Germinal center (tissue), 1 donor: Measurements from ENCODE around the gene KCNQ1OT1.

Experiments used
- DNase-seq: peaks from one replicate; pipeline ENCODE4 v3.0.0; 2012; ENCODE audit warnings: mixed read lengths, low spot score

Gene KCNQ1OT1

DNA sequence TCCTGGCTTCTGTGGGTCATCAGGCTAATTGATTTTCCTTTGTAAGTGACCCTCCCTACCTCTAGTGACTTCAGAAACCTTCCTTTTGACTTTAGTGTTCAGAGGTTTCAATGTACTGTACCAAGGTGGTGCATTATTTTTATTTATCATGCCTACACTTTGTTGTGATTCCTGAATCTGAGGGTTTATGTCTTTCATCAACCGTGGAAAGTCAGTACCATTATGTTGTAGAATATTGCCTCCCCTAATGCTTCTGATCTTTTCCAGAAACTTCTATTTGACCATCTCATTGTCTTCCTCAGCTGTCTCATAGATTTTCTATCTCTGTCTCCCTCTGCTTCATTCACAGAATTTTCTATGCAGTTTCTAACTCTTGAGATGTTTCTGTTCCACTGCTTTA, 105.5 kb downstream of the KCNQ1OT1 start:
- DNase-seq, result no peak

DNA sequence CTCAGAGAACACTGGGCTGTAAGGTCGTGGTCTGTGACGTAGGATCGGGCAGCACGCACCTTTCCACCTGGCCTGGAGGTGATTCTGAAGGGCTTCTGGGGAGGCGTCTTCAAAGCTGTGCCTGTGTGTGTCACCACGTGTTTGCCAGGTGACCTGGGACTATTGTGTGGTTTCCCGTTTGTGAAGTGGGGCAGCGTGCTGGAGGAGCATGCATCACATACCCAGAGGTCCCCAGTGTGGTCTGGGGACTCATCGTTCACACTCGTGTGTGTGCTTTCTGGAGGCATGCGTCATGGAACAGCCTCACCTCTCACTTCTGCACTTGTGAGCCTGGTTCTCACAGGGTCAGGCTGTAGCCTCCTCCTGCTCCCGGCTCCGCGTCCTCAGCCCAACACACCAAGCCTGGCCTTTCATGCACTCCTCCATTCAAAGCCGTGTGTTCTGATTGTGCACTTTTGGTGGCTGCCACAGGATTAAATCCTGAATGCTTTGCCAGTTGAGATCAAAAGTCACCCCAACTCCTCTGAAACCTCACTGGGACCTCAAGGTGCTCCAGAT, 106.3 kb downstream of the KCNQ1OT1 start:
- DNase-seq, result no peak

DNA sequence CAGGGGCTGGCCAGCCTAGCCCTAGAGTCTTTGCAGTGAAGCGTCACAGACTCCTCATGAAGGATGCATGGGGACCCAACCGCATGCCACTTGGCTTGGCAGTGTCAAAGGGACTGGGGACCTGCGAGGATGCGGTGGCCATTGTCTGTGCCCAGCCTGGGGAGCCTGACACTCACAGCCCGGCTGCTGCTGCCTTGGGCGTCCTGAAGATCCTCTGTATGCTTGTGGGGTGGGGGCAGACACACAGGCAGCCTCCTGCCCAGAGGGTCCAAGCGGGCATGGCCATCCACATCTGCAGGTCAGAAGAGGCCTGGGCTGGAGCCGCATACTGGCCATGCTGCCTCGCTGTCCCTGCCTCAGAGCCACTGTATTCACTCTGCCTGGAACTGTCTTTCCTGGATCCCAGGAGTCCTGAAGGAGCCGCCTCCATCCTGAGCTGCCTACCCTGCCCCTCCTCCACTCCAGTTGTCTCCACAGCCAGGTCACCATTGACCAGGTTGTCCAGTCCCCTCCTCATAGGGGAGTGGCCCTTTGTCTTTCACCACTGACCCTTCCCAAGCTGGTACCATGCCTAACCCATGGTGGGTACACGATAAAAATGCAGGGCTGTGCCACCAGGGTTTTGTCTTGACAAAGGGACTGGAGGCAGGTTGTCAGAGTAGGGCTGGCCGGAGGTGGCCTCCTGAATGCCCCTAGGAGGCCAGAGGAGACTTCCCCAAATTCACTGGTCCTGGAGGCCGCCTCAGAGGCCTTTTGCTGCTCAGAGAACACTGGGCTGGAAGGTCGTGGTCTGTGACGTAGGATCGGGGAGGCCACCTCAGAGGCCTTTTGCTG, 107.0 kb downstream of the KCNQ1OT1 start:
- DNase-seq, result no peak

DNA sequence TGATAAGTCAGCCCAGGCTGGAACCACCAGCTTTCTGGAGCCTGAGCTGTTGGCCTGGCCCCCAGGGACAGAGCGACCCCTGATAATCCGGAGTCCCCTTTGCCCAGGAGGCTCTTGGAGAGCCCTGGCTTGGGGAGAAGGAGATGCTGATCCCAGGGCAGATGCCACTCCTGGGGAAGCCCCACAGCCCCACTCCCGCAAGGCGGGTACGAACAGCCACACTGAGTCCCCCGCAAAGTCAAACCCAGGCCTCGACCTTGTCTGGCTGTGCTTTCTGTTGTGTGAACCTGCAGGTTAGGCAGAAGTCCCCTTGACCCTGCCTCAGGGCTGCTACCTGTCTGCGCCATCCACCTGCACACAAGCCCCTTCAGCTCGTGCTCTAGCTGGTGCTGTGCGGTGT, 108.0 kb downstream of the KCNQ1OT1 start:
- no peak for DNase-seq

DNA sequence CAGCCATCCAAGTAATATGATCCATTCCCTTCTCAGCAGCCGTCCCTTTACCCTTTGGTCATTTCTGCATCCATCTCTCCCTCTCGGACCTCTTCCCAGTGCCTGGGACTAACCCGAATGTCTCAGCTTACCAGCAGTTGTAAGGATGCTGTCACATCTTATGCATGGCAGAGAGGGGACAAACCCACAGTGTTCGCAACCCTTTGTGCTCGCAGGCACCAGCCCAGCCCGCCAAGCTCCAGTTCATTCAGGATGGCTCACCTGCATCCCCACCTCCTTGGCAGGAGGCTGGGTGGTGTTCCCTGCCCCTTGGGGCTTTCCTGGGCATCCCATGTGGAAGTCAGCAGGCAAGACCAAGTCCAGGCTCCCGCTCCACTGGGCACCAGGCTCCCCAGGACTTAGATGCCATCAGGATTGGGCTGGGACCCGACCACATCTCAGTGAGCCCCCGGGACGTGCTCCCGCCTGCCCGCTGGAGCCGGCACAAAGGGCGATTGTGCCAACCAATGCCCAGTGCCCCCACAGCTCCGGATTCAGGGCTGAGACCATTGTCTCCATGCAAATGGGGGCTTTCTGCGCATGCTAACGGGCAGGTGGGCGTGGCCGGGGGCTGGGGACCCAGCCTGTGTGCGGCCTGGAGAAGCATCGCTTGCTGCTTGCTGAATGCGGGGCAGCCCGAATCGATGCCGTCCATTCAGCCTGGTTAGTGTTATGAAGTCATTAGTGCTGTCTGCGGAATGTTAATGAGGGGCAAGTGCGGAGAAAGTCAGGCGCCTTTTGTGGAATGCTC, 108.6 kb downstream of the KCNQ1OT1 start:
- no peak for DNase-seq

DNA sequence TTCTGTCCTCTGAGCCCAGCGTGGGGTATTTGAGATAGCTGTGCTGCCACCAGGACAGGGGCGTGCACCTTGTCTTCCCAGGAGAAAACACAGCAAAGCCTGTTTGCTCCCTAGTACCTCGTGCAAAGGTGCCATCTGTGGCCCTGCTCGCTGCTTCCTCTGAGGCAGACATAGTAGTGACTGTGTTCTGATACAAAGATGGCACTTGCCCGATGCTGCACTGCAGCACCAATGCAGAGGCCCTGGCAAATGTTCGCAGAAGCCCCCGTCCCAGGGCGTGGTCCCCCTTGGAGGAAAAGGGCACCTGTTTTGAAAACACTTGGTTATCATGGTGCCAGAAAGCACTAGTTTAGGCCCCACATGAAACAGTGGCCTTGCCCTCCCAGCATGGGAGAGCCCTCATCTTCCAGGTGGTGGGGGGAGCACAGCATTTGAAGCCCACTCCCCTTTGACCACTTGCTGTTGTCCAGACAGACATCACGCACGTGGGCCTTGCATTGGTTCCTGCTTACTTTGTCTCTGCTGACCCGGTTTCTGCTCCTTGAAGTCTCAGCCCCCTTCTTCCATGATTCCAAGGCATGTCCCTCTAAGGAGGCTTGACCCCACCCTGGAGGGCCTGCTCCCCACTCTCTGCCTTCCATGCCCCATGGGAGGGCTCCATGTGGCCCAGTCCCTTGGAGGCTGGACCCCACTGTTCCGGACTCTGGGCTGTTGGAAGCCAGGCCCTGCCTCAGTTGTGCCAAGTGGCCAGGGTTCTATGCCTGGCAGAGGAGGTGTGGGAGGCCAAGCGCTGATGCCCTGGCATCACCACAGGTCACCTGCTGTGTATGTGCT, 109.4 kb downstream of the KCNQ1OT1 start:
- no peak for DNase-seq

DNA sequence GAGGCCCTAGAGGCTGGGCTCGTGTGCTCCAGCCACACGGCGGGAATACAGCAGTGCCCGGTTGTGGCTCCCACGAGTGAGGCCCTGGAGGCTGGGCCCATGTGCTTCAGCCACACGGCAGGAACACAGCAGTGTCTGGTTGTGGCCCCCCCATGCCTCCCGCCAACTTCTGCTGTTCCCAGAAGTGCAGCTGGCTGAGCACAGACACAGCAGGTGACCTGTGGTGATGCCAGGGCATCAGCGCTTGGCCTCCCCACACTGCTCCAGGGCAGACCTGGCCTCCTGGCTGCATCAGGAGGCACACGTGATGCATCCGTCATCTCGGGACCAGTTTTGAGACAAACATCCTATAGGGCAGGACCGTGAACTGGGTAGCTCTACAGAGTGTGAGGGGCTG, 110.3 kb downstream of the KCNQ1OT1 start:
- DNase-seq, result no peak

DNA sequence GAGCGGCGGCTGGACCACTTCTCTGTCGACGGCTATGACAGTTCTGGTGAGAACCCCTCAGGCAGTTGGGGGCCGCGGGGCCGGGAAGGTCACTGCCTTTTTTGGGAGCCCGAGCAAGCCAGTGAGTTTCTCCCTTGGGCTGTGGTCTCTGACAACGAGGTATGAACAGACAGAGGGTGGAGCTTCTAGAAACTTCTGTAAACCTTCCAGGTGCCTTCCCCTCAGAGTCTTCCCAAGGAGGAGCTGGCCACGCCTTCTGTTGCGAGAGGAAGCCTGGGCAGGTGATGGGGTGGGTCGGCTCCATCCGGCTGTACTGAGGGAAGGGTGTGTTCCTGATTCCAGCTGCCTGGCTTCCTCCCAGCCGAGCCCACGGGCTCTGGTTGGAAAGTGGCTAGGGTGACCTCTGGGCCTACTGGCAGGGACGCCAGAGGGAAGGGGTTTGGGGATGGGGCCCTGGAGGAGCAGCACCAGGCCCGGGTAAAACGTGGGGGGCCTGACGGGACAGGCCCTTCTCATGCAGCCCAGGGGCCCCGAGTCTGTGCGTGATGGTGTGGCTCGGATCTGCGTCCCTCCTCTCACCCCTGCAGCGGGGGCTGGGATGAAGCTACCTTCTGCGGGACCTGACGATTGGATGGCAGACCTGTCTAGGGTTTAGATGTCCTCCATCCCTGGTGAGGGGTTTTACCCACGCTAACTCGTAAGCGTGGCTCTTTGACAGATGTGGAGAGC, 110.8 kb downstream of the KCNQ1OT1 start:
- no peak for DNase-seq

DNA sequence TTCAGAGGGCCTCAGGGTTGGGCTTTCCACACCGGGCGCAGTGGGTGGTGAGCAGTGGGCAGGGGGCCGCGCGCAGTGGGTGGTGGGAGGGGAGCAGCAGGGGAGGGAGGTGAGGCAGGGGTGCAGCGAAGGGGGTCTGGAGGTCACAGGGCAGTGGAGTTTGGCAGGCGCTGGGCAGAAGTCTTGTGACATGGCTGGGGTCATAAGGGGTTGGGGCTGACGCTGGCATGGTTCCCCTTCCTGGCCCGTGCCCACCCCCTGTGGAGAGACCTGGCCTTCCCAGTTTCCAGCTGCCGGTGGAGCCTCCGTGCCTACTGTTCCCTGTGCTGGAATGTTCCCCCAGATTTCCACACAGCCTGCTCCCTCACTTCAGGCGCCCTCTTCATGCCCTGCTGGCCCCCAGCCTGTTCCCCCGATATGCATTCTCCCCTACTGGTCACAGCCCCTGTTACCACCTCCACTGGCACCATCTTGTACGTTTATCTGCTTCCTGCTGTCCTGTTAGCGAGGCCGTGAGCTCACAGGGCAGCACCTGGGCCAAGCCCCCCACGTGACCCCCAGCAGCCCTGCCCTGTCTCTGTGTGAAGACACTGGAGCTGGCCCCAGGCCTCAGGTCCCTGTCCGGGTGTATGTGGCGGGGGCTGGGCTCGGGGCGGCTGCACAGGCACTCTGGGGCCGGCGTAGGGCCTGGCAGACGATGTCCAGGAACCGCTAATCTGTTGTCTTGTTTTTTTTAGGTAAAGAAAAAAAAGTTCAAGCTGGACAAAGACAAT, 111.6 kb downstream of the KCNQ1OT1 start:
- no peak for DNase-seq

DNA sequence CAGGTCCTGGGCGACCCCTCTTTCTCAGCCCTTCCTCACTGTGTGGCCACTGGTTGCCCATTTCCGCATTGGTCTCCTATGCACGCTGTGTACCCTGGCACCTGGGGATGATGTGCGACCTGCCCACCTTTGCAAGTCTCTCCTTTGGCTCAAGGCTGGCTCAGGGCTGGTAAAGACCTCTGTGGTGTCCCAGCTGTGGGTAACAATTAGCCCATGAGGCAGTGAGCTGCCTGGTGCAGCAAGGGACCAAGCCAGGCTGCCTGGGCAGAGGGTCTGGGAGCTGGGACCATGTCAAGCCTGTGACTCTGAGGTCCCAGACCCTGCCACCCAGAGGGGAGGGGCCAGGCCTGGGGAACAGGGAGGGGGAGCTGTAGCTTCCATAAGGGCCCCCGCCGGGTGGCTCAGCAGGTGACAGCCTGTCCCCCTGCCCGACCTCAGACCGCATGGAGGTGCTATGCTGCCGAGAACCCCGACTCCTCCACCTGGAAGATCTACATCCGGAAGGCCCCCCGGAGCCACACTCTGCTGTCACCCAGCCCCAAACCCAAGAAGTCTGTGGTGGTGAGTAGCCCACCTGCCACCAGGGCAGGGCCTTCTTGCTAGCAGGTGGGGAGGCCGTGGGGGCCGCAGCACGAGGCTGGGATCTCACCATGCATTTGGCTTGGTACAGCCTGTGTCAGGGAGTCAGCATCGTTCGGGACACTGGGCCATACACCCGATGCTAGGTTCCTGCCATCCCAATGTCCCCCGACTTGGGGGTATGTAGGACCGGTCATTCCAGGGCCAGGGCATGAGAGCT, 112.5 kb downstream of the KCNQ1OT1 start:
- DNase-seq, result no peak

DNA sequence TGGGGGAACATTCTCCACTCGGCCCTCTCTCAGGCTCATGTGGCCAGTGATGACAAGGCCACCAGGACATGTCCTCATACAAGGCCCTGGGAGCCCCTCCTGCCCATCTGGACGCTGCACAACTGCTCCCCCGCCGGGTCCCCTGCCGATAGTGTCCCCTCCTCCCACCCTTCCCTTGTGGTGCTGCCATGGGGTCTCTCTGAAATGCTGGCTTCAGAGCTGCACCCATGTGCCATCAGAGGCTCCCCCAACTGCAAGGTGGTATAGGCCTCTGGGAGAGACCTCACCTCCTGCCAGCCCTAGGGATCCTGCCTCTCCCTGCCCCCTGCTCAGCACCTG, 113.0 kb downstream of the KCNQ1OT1 start:
- no peak for DNase-seq

DNA sequence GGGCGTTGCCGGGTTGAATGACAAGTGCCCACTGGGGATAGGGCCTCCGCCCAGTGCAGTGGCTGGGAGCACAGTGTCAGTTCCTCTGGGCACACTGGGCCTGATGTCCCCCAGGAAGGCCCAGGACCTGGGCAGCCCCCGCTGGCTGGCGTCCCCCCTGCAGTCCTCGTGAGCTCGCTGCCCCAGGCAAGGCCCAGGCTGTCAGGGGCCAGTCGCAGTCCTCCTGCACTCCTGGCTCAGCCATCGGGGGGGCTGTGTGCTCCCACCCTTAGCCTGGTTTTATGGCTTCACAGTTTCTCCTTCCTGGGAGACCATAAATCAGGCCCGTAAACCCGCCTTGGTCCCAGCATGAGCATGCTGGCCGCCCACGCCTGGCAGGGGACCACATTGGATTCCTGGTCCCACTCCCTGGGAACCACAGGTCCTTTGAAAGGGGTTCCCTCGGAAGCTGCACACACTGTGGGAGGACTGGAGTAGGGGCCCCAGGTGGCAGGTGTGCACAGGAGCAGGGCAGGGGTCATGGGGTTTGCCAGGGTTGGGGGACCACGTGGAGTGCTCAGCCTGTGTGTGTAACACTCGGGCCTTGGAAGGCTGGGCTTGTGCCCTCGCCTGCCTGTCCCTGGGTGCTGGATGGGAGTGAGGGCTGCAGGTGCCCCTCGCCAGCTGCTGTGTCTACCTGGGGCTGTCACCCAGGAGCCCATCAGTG, 113.6 kb downstream of the KCNQ1OT1 start:
- no peak for DNase-seq

DNA sequence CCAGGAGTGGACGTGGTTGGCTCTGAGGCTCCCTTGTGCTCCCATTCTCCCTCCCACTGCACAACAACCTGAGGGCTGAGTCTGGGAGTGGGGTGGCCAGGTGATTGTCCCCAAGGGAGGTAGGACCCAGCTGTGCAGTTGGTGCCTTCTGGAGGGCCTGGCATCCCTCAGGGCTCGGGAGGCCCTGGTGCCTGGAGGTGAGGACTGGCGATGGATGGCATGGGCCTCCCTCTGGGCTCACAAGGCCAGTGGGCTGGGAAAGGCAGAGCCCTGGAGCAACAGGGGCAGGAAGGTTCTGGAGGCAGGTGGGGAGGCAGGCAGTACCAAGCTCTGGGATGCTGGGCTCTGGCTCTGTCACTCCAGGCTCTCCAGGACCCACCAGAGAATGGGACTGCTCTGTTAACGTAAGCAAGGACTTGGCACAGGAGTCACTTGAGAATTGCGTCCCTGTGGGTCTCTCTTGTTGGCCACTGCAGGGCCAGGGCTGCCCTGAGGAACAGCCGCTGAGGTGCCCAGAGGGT, 114.2 kb downstream of the KCNQ1OT1 start:
- no peak for DNase-seq

DNA sequence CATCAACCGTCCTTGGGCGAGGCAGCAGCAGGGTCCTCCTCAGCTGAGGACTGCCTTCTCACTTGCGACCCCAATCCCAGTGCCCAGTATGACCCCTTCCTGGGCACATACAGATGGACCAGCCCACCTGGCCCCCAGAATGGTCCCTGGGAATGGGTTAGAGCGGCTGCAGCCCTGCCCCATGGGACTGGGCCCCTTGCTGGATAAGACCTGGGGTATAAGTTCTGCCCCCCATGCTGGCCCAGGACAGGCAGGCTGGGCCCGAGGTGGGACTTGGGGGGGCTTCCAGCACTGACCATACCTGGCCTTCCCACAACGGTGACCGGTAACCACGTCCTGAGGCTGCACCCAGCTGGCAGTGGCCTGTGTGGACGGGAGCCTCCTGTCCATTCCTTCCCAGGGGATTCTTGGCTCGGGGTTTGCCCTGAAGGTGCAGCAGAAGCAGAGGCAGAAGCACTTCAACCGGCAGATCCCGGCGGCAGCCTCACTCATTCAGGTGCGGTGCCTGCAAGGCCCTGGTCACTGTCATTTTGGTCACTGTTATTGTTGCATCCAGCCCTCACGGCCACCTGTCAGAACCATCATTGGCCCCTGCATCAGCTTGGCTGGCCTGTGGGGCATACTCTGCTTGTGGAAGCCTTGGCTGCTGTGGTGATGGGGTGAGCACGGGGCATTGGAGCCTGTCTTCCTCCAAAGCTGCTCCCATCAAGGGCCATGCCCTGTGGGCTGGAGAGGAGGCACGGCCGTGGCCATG, 114.8 kb downstream of the KCNQ1OT1 start:
- no peak for DNase-seq

DNA sequence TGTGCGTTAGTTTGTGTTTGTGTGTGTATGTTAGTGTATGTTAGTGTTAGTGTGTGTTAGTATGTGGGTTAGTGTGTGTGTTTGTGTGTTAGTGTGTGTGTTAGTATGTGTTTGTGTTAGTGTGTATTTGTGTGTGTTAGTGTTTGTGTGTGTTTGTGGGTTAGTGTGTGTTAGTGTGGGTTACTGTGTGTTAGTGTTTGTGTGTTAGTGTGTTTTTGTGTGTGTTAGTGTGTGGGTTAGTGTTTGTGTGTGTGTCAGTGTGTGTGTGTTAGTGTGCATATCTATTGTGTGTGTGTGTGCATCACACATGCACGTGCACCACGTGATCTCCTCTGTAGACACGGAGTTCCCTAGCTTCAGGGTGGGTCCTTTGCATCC, 115.4 kb downstream of the KCNQ1OT1 start:
- no peak for DNase-seq

DNA sequence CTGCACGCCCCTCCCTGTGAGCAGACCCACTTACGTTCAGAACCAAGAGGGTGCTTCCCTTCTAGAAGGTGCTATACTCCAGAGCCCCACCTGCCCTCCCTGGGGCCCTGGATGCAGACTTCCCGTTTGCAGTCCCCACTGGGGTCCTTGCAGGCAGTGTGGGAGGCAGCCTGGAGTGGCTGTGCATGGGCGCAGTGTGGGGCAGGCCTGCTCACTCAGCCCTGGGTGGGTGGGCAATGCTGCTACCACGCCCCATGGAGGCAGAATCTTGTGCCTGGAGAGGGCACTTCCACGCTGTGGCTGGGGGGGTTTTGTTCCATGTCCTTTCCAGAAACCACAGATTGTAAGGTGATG, 116.2 kb downstream of the KCNQ1OT1 start:
- no peak for DNase-seq

DNA sequence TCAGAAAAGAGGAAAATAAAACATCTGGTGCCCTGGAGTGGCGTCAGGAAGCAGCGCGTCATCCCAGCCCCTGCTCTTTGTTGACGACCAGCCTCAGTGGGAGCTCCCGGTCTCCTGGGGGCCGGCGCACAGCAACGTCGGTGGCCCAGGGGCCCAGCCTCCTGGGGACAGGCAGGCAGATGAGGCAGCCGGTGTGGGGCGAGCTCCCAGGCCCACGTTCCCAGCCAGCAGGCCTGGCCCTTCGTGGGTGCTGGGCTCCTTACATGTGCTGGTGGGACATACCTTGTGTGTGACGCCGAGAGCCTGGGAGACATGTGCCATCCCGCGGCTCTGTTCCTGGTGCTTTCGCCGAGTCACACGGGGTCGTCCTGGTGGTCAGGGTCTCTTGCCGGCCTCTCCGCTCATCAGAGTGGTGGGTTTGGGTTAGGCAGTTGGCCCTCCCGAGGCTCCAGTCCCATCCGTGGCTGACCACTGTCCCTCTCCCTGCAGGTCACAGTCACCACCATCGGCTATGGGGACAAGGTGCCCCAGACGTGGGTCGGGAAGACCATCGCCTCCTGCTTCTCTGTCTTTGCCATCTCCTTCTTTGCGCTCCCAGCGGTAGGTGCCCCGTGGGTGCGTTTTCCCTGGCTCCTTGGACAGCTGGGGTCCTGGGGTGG, 116.7 kb downstream of the KCNQ1OT1 start:
- no peak for DNase-seq

DNA sequence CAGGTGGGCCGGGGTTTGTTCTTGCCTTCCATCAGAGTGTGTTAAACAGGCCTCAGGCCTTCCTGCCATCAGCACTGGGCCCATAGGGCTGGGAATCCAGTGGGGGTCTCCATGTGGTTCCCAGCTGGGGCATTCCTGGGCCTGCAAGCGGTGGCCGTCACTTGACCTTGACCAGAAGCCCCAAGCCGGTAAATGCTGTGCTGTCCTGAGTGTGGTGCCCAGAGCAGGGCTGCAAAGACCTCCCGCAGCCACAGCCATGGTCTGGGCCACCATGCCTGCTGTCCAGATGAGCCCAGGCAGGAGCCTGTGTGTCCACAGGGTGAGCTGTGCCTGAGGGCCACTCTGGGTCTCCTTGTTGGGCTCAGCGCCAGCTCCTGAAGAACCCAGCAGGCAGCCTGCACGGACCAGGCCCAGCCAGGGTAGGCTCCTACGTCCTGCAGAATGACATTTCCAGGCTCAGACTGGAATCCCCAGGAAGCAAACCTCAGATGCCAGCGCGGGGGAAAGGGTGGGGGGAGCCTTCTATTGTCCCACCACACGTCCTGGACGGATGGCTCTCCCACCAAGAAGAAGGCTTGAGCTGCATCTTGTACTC, 117.3 kb downstream of the KCNQ1OT1 start:
- DNase-seq, result no peak
